Fibroblast of upper back skin (primary cell): ENCODE measurements around the gene STUM.
A peak's percentile ranks its signal among the peaks of the same experiment; 100 is the strongest.
"Not testable (repeated sequence)": the region's sequence is repeated elsewhere in the genome, so short reads cannot be mapped to it uniquely, and the experiment has no call there.

Experiments
- DNase-seq: peaks from one replicate; pipeline ENCODE4 v3.0.0-alpha.2; 2013

Gene STUM

DNA sequence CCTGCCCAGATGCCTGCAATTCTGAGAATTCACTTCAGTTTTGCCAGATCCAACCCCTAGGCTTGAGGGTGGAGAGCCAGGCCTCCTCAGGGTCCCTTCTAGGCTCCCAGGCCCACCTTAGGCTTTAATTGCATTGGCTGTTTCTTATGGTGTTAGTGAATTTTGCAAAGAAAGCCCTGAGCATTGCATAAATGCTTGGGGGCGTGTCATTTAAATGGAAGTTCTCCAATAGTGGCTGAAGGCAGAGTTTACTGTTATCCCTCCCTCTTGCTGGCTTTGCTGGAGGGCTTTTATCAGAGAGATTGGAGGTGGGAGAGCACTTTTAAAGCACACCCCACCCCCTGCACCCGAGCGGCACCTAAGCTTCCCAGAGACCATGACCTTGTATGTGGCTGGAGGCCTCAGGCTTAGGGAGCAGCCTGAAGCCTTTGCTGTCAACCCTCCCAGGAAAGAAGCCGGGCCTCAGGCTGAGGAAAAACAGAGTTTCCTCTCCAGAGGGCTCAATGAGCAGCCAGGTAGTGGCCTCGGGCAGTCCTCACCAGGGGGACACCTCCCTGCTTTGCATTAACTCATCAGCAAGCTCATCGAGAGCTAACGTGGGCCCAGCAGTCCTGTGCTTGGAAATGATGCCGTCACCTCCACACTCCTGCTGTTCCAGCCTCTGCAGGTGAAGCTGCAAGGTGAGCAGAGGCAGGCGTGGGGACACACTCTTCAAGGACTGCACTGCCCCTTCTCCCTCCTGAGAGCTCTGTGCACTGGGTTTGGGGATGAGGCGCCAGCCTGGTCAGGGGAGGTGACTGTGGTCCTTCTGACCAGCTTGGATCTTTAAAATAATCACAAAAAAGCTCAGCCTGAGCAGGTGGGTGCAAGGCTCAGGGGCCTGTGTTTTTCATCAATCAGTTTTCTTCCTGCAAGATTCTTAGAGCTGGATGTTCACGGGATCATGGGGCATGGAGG lies 58.0 kb downstream of the STUM start:
- no peak for DNase-seq

DNA sequence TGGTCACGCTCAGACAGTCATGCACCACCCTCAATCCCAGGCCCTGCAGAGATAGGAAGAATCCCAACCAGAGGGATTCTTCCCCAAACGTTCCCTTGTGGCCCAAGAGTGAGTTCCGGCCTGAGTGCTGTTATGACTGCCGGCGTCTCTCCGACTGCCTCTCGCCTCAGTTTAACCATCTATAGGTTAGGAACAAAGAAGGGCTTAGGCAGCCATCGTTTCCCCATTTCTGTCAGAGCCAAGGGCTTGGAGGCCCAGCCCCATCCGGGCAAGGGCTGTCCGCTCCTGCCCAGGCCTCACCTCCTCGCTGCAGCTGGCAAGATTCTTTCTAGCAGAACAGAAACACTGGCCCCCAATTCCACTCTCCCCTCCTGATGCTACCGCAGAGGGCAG lies 58.7 kb downstream of the STUM start:
- DNase-seq: no peak

DNA sequence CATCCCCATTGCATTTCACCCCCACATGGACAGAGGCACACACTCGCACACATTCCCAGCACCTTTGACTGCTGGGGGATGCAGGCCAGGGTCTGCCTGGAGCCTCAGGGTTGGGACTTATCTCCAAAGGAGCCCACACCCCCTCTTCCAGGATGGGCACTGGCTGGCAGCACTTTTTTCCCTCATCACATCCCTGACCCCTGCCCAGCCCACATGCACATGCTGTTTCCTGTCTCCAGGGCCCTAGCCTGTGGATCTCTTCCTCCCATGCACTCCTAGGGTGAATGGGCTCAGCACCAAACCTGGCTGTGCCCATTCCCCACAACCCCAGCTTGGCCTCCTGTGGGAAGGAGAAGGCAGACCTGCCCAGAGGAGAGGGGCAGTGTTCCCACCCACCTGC lies 59.3 kb downstream of the STUM start:
- no peak for DNase-seq

DNA sequence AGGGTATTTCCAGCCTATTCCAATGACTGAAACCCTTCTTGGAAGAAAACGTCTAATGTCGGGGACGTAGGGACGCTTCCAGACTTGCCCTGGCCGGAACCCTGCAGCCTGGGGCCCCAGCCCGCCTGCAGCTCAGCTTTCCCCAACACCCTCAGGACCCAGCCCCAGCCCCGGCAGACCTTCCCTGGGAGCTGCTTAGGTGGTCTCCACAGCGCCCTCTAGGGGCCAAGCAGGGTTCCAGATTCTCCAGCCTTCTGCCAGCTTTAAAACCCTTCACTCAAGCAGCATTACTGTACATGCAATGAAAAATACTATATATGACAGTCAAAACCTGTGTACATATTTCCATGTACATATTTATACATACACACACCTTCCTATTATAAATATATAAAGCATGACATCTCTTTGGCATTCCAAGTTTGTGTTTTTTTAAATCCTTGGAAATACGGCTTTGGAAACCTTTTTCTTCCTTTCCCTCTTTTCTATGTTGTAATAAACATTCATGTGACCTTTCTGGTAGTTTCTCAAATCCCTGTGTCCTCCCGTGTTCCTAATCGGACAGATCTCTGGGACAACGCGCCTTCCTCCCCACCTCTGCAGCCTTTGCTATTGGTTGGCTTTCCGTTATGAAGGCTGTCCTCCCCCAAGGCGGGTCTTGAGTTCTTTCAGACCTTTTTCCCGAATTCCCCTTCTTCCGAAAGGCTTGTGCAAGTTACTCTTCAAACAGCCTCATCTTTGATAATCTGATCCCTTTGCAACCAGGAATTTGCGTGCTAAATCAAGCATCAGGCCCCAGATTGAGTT lies 60.3 kb downstream of the STUM start:
- DNase-seq: peak; percentile 52

DNA sequence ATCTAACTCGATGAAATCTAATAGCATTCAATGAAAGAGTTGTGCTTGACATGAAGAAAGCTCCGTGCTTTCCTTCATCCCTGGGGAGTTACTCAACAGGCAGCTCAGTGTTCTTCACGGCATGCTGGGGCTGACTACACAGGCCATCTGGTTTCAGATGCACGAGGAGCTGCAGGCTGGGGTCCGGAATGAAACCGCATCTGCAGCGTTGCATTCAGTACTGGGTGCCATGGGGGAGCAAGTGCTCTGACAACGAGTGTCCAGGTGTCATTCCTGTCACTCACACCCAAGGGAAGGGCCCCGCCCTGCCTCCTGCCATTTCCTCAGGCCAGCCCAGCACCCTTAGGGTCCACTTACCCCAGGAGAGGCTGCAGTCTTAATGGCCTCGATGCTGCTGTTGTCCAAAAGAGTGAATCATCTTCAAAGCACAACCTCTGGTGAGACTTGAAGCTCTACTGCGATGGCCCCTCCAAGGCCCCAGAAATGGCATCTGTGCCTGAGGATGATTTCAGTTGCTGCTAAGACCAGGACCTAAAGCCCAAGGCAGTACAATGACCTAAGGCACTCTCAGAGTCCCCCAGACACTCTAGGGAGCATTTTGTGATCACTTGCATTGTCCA lies 61.4 kb downstream of the STUM start:
- DNase-seq: peak; percentile 17

DNA sequence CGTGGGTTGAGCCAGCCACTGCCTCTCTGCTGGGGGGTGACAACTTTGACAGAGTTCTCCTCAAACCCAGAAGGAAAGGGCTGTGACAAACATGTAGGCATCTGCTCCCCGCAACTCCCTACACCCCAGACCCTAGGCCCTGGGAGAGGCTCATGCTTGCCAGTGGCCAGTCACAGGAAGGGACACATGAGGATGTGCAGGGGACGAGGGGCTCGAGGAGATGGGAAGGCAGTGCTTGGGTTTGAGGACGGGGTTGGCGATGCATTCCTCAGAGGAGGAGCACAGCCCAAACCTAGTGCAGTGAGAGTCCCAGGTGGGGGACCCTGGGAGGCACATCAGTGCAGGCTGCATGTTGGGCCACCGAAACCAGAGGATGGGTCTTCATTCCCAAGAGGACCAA lies 62.1 kb downstream of the STUM start:
- no peak for DNase-seq

DNA sequence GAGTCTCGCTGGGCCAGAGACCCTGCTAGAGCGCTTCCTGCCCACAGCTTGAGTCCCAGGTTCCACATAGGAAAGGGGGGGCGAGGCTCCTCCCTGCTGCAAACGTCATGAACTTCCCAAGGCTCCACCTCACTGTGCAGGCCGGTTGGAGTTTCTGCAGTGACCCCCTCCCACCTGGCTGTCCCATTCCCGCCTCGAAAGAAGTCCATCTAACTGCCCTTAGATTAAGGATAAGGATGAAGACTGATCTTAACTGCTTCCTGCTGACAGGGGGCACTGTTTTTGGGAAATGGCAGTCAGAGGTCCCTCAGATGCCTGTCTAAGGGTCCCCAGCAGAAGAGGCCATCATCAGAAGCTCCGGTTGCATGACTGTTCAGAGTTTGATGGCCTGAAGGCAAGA lies 62.7 kb downstream of the STUM start:
- DNase-seq: no peak

DNA sequence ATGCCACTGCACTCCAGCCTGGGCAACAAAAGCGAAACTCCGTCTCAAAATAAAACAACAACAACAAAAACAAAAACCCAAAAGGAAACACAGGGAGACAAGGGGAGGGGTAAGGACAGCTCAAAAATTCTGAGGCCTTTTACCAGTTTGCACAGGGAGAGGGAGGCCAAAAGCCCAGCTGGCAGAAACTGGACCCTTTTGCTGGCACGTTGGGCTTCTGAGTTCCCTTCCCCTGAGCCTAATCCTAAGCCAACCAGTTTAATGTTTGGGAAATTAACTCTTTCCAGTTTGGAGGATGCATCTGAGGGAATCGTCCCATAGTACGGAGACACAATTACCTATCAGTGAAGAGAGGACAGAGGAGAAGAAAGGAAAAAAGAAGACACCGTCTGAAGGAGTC lies 63.4 kb downstream of the STUM start:
- DNase-seq: not testable (repeated sequence)

DNA sequence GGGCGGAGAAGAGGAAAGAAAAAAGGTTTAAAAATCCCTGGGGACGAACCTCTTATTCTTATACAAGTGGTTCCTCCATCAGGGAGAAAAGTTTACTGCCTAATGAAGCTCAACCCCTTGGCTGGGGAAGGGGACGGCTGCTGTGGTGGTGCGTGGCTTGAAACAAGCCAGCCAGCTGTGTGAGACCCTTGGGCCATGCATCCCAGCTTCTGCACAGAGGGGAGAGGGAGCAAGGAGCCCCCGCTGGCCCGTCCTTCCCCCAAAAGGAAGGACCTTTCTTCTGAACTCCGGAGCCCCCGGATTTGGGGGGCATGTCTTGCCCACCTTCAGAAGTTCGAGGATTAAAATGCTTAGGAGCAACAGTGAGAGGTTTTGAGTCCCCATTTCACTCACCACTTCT lies 67.3 kb downstream of the STUM start:
- DNase-seq: no peak

DNA sequence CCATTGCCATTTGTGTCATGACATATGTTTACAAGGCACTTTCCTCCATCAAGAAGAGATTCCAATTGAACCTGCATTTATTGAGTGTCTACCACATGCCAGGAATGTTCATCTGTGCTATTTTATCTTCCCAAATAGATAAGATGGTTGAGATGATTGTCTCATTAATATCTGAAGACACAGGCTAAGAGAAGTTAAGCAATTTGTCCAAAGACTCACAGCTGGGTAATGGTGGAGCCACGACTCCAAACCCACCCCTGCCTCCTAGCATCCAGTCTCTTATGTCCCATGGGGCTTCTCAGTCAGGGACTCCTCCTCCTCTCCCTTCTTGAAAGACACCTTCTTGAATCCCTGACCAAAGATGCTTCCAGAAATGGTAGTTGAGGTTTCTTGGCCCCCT lies 68.1 kb downstream of the STUM start:
- DNase-seq: no peak

DNA sequence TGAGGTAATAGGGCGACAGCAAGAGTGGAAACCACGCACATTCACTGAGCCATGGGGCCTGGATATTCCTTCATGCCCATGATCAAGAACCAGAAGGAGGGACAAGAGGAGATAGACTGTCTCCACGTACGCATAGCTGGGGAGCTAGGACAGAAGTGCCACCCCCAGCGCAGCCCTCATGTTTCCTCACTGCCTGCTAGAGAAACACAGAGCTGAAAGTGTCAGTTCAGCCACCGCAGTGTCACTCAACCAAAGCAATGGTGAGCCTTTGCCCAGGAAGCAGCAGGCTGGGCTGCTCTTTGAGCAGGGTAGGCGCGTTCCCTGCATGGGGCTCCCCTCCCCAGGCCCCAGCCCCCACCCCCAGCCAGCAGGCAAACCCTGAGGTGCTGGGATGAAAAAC lies 68.5 kb downstream of the STUM start:
- DNase-seq: no peak

DNA sequence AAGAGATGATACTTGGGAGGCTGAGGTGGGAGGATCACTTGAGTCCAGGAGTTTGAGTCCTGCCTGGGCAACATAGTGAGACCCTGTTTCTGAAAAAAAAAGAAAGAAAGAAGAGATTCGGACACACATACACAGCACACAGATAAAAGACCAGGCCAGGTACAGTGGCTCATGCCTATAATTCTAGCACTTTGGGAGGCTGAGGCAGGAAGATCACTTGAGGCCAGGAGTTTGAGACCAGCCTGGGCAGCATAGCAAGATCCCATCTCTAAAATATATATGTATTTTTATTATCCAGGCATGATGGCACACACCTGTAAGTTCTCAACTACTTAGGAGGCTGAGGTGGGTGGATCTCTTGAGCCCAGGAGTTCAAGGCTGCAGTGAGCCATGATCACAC lies 69.2 kb downstream of the STUM start:
- DNase-seq: not testable (repeated sequence)

DNA sequence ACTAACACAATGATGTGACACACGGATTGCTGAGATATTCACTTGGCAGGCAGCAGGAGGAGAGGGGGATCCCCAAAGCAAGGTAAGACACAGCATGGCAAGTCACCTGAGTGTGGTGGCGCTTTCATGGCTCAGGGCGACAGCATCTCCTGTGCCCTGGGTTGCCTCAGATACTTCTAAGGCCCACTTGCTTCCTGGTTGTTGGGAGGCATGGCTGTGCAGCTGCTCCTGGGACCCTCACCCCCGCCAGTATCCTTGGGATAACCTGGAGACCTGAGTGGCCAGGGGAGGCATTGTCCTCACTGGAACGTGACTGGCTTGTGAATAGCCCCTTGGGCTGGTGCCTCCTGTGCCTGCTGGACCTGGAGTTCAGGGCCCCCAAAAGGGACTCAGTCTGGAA lies 69.8 kb downstream of the STUM start:
- DNase-seq: no peak

DNA sequence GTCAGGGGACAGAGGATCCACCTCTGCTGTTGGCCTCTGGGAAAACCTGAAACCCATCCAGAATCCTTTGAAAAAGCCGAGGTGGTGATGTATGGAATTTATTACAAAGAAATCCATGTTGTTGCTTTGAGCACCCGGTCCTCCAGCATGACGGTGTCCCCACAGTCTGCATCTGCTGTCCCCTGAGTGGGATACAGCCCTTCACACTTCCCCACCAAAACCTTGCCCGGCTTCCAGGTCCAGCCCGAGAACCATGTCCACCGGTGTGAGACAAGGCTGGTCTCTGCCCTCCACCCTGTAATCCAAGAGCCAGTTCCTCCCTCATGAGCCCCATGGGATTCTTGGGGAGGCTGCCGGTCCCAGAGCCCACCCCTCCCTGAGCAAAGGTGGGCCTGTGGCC lies 70.5 kb downstream of the STUM start:
- DNase-seq: no peak

DNA sequence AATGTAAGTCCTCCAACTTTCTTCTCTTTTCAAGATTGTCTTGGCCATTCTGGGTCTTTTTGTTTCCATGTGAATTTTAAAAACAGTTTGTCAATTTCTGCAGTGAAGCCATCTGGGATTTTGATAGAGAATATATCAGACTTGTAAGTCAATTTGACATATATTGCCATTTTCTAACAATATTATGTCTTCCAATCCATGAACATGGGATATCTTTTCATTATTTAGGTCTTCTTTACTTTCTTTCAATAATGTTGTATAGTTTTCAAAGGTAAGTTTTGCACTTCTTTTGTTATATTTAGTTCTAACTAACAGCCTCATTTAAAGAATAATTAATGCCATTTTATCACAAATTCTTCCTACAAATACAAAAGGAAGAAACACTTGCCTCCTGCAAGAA lies 73.4 kb downstream of the STUM start:
- DNase-seq: no peak

DNA sequence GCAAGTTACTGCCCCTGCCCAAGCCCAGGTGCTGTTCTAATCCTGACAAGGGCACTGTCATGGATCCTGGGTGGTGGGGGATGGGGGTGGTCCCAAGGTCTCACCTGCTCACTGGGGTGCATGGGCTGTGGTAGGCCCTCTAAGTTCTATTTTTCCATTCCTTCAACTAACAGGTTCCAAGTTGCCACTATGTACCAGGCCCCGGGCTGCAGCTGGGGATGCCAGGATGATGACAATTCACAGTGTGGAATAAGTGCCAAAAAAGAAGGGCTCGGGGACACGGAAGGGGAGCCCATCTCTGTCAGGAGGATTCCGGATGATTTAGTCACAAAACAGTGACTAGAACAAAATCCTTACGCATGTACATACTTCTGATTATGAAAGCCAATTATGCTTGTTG lies 76.0 kb downstream of the STUM start:
- DNase-seq: no peak

DNA sequence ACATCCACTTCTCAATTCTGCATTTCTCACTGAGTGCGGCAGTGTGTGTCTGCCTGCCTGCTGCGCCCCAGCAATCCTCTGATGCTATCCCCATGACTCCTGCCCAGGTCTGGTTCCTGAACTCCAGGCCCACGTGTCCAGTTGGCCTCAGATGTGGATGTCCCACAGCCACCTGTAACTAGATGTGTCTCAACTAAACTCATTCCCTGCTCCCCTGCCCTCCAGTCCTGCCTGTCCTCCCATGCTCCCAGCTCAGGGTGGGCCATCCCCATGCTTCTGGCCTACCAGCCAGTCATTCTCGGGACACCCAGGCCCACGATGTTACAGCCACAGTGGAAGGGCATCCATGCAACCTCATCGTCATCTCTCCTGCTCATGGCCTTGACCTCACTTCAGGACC lies 76.8 kb downstream of the STUM start:
- no peak for DNase-seq

DNA sequence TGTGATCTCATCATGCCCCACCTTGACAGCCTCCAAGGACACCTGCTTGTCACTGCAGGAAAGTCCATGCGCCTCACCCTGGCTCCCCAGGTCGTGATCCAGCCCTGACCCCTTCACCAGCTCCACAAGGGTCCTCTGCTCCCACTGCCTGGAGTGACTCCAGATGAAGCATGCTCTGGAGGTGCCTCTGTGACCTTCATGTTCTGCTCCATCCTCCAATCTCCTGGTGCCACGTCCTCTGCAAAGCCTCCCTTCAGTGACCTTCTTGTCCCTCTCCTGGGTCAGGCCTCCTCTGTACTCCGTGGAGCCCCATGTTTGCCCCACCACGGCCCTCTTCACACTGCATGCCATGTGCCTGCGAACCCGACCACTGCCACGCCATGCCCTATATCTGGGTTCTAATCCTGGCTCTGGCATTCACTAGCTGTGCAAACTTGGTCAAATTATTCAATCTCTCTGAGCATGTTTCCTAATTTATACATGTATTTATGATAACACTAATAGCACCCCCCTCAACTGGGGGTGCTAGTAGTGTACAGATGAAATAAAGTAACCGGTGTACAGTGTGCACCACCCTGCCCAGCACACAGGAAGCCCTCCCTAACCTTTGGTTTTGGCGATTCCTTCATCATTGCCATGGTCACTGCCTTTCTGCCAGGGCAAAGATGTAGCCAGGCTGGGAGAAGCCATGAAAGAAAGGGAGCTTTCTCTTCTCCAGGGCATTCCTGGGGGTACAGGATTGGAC lies 77.4 kb downstream of the STUM start:
- no peak for DNase-seq

DNA sequence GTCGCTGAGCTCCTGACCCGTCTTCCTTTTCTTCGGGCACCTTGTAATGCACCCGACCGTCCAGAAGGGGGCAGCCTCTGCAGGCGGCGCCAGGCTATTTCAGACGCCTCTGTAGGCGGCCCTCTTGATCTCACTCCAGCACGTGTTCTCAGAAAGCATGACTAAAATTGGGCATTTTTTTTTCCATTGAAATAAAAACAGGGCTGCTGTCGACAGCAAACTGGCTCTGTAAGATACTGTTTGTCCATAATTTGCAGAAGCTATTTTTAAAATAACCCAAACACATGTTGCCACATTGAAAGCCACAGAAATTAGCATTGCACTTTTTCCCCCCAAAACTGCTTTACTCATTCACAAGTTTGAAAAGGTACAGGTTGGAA lies 78.0 kb downstream of the STUM start:
- DNase-seq: peak; percentile 54

DNA sequence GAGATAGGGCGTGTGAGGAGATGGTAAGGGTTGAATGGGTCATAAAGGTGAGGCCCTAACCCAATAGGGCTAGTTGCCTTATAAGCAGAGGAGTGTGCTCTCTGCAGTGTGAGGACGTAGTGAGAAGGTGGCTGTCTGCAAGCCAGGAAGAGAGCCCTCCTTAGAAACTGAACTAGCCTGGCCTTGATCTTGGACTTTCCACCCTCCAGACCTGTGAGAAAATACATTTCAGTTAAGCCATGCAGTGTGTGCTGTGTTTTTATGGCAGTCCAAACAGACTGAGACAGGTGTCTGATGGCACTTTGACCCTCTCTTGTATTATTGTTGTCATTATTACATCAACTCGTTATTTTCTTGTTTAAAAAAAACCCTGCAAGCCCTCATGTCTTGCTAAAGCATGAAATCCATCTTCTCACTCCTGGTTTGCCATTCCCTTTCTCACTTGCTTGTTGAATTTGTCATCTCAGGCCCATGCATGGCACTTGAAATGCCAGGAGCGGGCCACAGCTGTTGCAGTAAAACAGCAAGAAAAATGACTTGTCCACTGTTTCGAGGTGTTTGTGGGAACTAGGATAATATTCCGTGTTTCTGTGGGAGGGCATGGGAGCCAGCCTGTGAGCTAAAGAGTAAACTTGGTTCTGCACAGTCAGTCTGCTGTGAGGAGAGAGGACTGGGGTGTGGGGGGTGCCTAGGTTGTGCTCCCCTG lies 78.6 kb downstream of the STUM start:
- no peak for DNase-seq

DNA sequence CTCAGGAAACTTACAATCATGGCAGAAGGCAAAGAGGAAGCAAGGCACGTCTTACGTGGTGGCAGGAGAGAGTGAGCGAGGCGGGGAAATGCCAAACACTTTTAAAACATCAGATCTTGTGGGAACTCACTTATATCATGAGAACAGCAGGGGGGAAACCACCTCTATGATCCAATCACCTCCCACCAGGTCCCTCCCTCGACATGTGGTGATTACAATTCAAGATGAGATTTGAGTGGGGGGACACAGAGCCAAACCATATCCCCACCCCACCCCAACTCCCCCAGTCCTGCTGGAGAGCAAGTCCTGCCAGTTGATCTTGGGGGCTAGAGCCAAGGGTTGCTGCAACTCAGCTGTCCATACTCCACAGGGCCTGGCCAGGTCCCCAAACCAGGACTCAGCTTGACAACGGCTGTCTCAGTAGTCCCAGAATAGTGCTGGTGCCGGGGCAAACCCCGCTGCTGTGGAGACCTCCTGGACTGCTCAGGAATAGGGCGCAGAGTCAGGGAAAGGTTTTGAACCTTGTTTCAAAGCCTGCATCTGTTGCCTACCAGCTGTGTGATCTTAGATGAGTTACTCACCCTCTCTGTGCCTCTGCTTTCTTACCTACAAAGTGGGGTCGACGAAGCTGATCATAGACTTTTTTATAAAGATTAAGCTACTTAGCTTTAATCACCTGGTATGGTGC lies 79.5 kb downstream of the STUM start:
- no peak for DNase-seq
